ENCODE measurements around the gene CCSER1. TPM values are rescaled to one million over a fixed set of nuclear protein-coding genes. Genes with fewer than 3 reads are reported as not detected.

Gene CCSER1
- total and polyA plus RNA-seq, 2 donors (not counting 1 experiment from before 2014, with no cell fraction given), result 10.7 to 39.5 TPM

DNA sequence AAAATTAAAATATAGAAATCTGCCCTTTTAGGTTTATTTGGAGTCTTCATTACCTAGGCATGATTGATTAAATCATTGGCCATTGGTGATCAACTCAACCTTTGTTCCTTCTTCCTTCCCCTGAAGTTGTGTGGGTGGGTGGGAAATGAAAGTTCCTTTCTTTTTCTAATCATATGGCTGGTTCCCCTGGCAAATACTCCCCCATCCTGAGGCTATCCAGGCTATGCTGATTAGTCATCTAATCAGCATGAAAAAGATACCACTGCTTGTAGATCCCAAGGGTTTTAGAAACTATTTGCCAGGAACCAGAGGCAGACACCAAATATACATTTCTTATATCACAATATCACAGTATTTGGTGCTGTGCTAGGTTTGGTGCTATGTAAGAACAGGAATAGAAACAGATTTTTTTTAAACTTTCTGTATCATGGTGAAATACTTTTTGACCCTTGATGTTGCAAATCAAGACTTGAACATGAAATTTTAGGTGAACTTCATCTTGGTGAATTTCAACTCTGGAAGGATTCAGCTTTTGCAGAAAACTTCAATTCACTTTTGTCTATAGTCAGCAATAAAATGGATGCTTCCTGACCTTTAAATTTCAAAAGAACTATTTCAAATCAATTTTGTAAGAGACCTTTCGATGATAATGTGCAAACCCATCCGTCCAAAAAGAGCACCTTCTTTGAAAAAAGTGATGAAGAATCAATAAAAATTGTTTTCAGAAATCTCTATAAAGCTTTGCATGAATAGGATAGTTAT lies 71.1 kb downstream of the CCSER1 start:
- no peak overlapping the region for H3K27ac ChIP-seq (ENCODE audit: low read length in 2 of 2)
- H3K27me3 ChIP-seq (replicated peaks in 1 of 4; ENCODE audit: control extremely low read depth in 1 of 4, control insufficient read depth in 3 of 4, insufficient read depth in 4 of 4, low read length in 3 of 4), result no peaks in the 10 kb centered on the region
- Mint-ChIP-seq H3K4me1 (peaks cover 6% of the 10 kb centered on the region), H3K4me3 (no peak overlapping the region), H3K27me3 (no peaks in the 10 kb centered on the region), H3K27ac (no peak overlapping the region), H3K9me3 (ENCODE audit: insufficient read depth) (no peaks in the 10 kb centered on the region)
- intact Hi-C loops (cut with micrococcal nuclease), result no loop called here
- H3K4me3 ChIP-seq (ENCODE audit: control extremely low read depth in 1 of 5, extremely low read depth in 1 of 5, insufficient read depth in 1 of 5, low read depth in 2 of 5, low read length in 4 of 5), result no peak overlapping the region
- CTCF ChIA-PET, result no interaction called here
- ATAC-seq (ENCODE audit: low read depth), result no peak
- no peaks in the 10 kb centered on the region for H3K9me3 ChIP-seq (ENCODE audit: control extremely low read depth in 1 of 3, control insufficient read depth in 2 of 3, insufficient read depth in 1 of 3, low read length in 2 of 3)
- no peak for DNase-seq
- H2AFZ ChIP-seq (ENCODE audit: insufficient read depth, low read depth, low read length, poor library complexity, severe bottlenecking), result no peak overlapping the region
- no peaks in the 10 kb centered on the region for H3K4me1 ChIP-seq (ENCODE audit: control insufficient read depth in 2 of 2, insufficient read depth in 2 of 2, low read length in 2 of 2)
- POLR2A ChIA-PET, result no interaction called here
- no peak overlapping the region for H3K9ac ChIP-seq (ENCODE audit: low read length)
- no peaks in the 10 kb centered on the region for H3K36me3 ChIP-seq (replicated peaks in 1 of 2; ENCODE audit: control extremely low read depth in 1 of 2, control insufficient read depth in 1 of 2, extremely low read depth in 1 of 2, insufficient read depth in 2 of 2, low read length in 1 of 2)
- peaks cover 3% of the 10 kb centered on the region for H3K79me2 ChIP-seq (ENCODE audit: control insufficient read depth, insufficient read depth, low read length)
- no peak overlapping the region for H3K4me2 ChIP-seq (replicated peaks; ENCODE audit: low read depth, low read length, poor library complexity, severe bottlenecking)
- no peaks in the 10 kb centered on the region for H4K20me1 ChIP-seq (ENCODE audit: control insufficient read depth, insufficient read depth, low read length, poor library complexity, severe bottlenecking)
- TF ChIP-seq EZH2 (IDR thresholded peaks at IDR 0.05; ENCODE audit: borderline replicate concordance, insufficient read depth, low read depth, low read length, poor library complexity, severe bottlenecking), result no peak
- TF ChIP-seq, protein P1, sequence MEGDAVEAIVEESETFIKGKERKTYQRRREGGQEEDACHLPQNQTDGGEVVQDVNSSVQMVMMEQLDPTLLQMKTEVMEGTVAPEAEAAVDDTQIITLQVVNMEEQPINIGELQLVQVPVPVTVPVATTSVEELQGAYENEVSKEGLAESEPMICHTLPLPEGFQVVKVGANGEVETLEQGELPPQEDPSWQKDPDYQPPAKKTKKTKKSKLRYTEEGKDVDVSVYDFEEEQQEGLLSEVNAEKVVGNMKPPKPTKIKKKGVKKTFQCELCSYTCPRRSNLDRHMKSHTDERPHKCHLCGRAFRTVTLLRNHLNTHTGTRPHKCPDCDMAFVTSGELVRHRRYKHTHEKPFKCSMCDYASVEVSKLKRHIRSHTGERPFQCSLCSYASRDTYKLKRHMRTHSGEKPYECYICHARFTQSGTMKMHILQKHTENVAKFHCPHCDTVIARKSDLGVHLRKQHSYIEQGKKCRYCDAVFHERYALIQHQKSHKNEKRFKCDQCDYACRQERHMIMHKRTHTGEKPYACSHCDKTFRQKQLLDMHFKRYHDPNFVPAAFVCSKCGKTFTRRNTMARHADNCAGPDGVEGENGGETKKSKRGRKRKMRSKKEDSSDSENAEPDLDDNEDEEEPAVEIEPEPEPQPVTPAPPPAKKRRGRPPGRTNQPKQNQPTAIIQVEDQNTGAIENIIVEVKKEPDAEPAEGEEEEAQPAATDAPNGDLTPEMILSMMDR (IDR thresholded peaks at IDR 0.05), result no peak
- WGBS (ENCODE audit: insufficient coverage), result no CpG with 5 or more reads among the region's 2 CpGs

DNA sequence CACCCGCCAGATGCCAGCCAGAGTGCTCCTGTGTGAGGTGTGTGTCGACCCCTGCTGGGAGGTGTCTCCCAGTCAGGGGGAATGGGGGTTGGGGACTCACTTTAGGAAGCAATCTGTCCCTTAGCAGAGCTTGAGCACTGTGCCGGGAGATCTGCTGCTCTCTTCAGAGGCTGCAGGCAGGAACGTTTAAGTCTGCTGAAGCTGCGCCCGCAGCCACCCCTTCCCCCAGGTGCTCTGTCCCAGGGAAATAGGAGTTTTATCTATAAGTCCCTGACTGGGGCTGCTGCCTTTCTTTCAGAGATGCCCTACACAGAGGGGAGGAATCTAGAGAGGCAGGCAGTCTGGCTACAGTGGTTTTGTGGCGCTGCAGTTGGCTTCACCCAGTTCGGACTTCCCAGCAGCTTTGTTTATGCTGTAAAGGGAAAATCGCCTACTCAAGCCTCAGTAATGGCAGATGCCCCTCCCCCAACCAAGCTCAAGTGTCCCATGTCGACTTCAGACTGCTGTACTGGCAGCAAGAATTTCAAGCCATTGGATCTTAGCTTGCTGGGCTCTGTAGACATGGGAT lies 80.8 kb downstream of the CCSER1 start:
- Mint-ChIP-seq H3K4me1 (peaks cover 9% of the 10 kb centered on the region), H3K27ac (no peak overlapping the region), H3K4me3 (no peak overlapping the region), H3K27me3 (no peaks in the 10 kb centered on the region), H3K9me3 (ENCODE audit: insufficient read depth) (peaks cover 2% of the 10 kb centered on the region)
- WGBS (ENCODE audit: insufficient coverage), result 91% methylated on average over 9 of the region's 10 CpGs
- H4K20me1 ChIP-seq (ENCODE audit: control insufficient read depth, insufficient read depth, low read length, poor library complexity, severe bottlenecking), result no peaks in the 10 kb centered on the region
- DNase-seq, result no peak
- H3K4me3 ChIP-seq (ENCODE audit: control extremely low read depth in 1 of 5, extremely low read depth in 1 of 5, insufficient read depth in 1 of 5, low read depth in 2 of 5, low read length in 4 of 5), result no peak overlapping the region
- ChIA-PET CTCF (no interaction called here), POLR2A (no interaction called here)
- no peak overlapping the region for H3K27ac ChIP-seq (ENCODE audit: low read length in 2 of 2)
- no peak for TF ChIP-seq EZH2 (IDR thresholded peaks at IDR 0.05; ENCODE audit: borderline replicate concordance, insufficient read depth, low read depth, low read length, poor library complexity, severe bottlenecking)
- TF ChIP-seq, protein P1 (IDR thresholded peaks at IDR 0.05), result no peak
- no peaks in the 10 kb centered on the region for H3K36me3 ChIP-seq (replicated peaks in 1 of 2; ENCODE audit: control extremely low read depth in 1 of 2, control insufficient read depth in 1 of 2, extremely low read depth in 1 of 2, insufficient read depth in 2 of 2, low read length in 1 of 2)
- peaks cover 0 to 5% (median 0%) of the 10 kb centered on the region in 3 donors for H3K9me3 ChIP-seq (ENCODE audit: control extremely low read depth in 1 of 3, control insufficient read depth in 2 of 3, insufficient read depth in 1 of 3, low read length in 2 of 3)
- no peak for ATAC-seq (ENCODE audit: low read depth)
- peaks cover 6% of the 10 kb centered on the region for H3K79me2 ChIP-seq (ENCODE audit: control insufficient read depth, insufficient read depth, low read length)
- no peak overlapping the region for H3K9ac ChIP-seq (ENCODE audit: low read length)
- intact Hi-C loops (cut with micrococcal nuclease), result no loop called here
- H3K4me1 ChIP-seq (ENCODE audit: control insufficient read depth in 2 of 2, insufficient read depth in 2 of 2, low read length in 2 of 2), result peaks cover 0 to 4% of the 10 kb centered on the region in 2 donors
- H2AFZ ChIP-seq (ENCODE audit: insufficient read depth, low read depth, low read length, poor library complexity, severe bottlenecking), result no peak overlapping the region
- no peak overlapping the region for H3K4me2 ChIP-seq (replicated peaks; ENCODE audit: low read depth, low read length, poor library complexity, severe bottlenecking)
- no peaks in the 10 kb centered on the region for H3K27me3 ChIP-seq (replicated peaks in 1 of 4; ENCODE audit: control extremely low read depth in 1 of 4, control insufficient read depth in 3 of 4, insufficient read depth in 4 of 4, low read length in 3 of 4)

Data from B cell (primary cell).